HK-2 (cell line): ENCODE measurements around the gene SDF4.

Experiments used
- DNase-seq: peaks from one replicate; pipeline ENCODE4 v3.0.0-alpha.2; 2018; ENCODE audit not compliant: unreplicated experiment

The SDF4 gene

GRCh38 chr1:1212780-1213344 is 18.9 kb downstream of the SDF4 start:
- DNase-seq, result no peak

GRCh38 chr1:1211541-1212441 is 20.0 kb downstream of the SDF4 start:
- DNase-seq, result no peak

GRCh38 chr1:1210726-1211540 is 20.9 kb downstream of the SDF4 start:
- no peak for DNase-seq

- peak; percentile 51 for DNase-seq
Measured at GRCh38 chr1:1208713-1209433, 22.9 kb downstream of the SDF4 start.

- no peak for DNase-seq
Measured at GRCh38 chr1:1207571-1207892, 24.3 kb downstream of the SDF4 start.

GRCh38 chr1:1206966-1207531 is 24.8 kb downstream of the SDF4 start:
- no peak for DNase-seq

- DNase-seq, result peak; percentile 39
Measured at GRCh38 chr1:1206376-1206965, 25.3 kb downstream of the SDF4 start, which contains the start of gene TNFRSF18. Gene TNFRSF18, minus strand, starts transcription at chr1:1206592. Its CDS starts 21 bp downstream, at chr1:1206571.

- DNase-seq, result no peak
Measured at GRCh38 chr1:1205769-1206375, 25.9 kb downstream of the SDF4 start.

- no peak for DNase-seq
Measured at GRCh38 chr1:1204998-1205768, 26.6 kb downstream of the SDF4 start.

GRCh38 chr1:1204425-1204920 is 27.3 kb downstream of the SDF4 start:
- no peak for DNase-seq

- no peak for DNase-seq
Measured at GRCh38 chr1:1203561-1204424, 28.0 kb downstream of the SDF4 start.

GRCh38 chr1:1202831-1203560 is 28.8 kb downstream of the SDF4 start:
- DNase-seq, result no peak

GRCh38 chr1:1200876-1201810 is 30.7 kb downstream of the SDF4 start:
- DNase-seq, result peak; percentile 44

- no peak for DNase-seq
Measured at GRCh38 chr1:1199961-1200875, 31.6 kb downstream of the SDF4 start.

GRCh38 chr1:1199141-1199960 is 32.5 kb downstream of the SDF4 start:
- DNase-seq, result no peak
